Stimulated activated CD8-positive, alpha-beta memory T cell treated with anti-CD3 and anti-CD28 coated beads, Interleukin-2, amount 100 ng/mL, for 48 hours (primary cell): ENCODE measurements around the gene SLC38A3.

Experiments used
- DNase-seq, 2 donors: peaks; one replicate each; pipeline ENCODE4 v3.0.0-alpha.2; 2020; ENCODE audit warnings: low read depth in 2 of 2

The SLC38A3 gene

DNA sequence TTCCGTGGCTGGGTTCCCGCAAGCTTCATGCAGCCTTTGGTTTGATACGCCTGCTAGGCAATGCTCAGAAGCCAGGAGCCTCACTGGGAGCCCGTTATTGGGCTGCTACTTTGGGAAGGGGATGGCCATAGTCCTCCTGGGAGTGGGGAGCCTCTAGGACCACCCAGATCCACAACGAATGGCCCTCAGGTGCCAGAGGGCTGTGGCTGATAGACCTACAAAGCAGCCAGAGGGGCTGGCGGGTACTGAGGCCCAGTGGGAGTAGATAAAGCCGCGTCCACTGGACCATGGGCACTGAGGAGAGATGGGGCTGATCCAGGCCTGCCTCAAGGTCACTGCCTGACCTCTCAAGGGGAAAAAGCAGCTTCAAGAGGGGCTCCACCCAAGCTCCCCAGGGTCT is 12.9 kb upstream of the SLC38A3 start:
- DNase-seq: no peak

DNA sequence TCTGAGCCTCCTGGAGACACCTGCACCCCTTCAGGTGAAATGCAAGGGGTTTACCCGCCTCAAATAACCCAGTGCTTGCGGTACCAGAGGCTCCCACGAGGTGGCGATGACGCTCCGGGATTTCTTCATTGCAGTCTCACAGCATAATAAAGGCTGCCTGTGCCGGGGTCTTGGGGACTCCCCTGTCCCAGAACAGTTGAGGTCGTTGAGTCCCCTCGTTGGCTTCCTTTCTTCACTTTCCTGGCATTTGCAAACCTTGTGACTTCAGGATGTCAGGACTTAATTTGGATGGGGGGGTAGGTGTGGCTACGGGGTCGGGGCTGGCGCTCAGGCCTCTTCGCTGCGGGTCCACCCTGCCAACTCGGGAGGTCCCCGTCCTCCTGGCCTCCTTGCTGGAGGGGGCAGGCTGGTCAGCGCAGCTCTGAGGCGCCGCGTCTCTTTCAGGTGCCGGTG is 12.4 kb upstream of the SLC38A3 start:
- peak; percentile 76 to 82 for DNase-seq

DNA sequence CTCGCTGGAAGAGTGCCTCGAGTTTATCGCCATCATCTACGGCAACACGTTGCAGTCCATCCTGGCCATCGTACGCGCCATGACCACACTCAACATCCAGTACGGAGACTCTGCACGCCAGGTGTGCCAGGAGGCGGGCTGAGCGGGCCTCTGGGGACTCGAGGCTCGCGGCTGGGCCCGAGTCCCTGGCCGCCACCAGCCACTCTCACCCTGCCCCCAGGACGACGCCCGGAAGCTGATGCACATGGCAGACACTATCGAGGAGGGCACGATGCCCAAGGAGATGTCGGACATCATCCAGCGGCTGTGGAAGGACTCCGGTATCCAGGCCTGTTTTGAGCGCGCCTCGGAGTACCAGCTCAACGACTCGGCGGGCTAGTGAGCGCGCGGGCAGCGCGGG is 11.8 kb upstream of the SLC38A3 start:
- no peak for DNase-seq

DNA sequence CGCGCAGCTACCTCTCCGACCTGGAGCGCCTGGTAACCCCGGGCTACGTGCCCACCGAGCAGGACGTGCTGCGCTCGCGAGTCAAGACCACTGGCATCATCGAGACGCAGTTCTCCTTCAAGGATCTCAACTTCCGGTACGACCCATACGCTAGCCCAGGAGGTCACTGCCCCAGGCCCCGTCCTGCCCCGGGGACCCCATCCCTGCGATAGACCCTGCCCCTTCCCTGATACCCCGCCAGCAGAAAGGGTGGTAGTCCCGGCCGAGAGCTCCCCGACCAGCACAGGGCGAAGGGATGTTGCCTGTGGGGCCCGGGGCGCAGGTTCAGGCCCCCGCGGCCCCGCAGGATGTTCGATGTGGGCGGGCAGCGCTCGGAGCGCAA is 11.3 kb upstream of the SLC38A3 start:
- DNase-seq: no peak

DNA sequence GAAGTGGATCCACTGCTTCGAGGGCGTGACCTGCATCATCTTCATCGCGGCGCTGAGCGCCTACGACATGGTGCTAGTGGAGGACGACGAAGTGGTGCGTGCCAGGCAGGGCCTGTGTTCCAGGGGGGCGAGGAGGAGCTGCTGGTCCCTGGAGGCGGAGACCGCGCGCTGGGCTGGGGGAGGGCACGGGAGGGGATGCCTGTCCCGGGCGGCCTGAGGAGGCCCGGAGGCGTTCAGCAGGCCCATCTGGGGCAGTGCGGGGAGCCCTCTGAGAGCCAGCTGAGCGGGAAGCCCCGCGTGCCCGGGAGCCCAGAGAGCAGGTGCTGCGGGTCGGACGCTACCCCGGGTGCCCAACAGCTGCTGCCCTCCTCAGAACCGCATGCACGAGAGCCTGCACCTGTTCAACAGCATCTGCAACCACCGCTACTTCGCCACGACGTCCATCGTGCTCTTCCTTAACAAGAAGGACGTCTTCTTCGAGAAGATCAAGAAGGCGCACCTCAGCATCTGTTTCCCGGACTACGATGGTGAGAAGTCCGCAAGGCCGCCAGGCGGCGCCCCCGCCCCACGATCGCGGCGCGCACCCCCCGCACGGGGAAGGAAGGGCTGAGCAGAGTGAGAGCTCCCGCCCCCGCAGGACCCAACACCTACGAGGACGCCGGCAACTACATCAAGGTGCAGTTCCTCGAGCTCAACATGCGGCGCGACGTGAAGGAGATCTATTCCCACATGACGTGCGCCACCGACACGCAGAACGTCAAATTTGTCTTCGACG is 10.8 kb upstream of the SLC38A3 start:
- DNase-seq: peak; percentile 65 to 69

DNA sequence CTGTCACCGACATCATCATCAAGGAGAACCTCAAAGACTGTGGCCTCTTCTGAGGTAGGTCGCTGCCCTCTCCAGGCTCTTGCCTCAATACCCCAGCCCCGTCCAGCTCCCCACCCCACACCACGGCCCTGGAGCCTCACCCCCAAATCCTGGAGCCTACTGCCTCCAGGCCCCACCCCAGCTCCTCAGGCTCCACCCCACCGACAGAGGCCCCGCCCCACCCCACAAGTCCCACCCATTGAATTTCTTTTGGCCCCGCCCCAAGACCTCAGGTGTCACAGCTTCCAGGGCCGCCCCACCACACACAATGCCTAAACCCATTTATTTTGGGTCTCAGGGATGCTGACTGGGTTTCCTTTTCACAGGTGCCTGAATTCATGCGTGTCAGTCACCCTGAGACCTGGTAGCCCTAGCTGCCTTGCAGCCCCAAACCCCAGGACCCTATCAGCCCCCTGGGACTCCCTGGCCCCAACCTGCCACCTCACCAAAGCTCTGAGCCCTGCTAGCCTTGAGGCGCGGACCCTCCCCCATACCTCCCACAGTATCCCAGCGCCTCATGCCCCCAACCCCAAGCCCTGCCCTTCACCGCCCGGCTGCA is 10.1 kb upstream of the SLC38A3 start:
- DNase-seq: peak in 1 of 2 donors; percentile 24

DNA sequence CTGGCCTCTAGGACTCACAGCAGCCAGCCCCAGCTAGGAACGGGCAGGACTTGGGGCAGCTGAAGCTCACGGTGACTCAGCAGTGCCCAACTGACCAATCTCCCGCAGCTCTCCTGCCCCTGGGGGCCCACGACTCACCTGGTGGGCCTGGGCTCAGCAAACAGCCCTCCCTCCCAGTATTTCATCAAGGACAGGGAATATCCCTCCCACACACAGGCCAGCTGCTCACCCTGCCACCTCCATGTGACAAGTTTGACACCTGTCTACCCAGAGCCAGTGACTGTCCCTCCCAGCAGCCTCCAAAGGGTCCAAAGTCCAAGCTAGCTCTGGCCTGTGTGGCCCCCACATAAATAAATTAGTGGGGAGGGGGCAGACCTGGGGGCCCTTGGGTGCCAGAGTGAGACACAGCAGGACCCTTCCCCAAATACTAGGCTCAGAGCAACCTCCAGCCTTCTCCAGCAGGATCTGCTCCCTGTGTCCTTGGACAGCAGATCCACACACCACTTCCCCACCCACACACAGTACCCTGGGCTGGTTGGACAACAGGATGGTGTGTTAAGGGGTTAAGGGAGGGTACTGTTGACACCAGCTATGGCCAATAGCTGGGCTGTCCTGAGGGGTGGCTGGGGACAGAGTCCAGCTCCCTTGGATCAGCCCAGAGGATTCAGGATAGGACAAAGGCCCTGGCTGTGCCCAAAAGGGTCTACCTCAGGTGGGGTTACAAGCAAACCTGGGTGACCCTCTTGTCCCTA is 9.4 kb upstream of the SLC38A3 start:
- DNase-seq: no peak

DNA sequence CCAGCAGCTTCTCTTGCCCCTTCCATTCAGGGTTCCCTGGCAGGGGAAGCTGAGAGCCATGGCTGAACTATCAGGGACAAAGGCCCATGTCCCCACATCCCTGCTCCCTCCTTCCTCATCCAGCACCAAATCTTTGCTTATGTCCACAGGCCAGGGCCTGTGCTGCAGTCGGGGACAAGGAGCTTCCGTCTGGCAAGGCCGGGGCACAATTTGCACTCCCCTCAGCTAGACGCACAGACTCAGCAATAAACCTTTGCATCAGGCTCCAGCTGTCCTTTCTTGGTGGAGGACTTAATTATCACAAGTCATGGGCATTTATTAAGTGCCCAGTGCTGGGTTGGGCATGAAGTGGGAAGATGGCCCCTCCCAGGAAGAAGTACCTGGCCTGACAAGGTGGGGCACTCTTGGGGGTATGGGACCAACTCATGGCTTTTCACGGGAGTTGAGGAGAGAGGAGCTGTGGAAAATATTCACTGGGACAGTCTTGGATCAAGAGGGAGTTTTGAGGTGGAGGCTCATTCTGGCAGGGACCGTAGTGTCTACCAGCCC is 8.7 kb upstream of the SLC38A3 start:
- DNase-seq: no peak

DNA sequence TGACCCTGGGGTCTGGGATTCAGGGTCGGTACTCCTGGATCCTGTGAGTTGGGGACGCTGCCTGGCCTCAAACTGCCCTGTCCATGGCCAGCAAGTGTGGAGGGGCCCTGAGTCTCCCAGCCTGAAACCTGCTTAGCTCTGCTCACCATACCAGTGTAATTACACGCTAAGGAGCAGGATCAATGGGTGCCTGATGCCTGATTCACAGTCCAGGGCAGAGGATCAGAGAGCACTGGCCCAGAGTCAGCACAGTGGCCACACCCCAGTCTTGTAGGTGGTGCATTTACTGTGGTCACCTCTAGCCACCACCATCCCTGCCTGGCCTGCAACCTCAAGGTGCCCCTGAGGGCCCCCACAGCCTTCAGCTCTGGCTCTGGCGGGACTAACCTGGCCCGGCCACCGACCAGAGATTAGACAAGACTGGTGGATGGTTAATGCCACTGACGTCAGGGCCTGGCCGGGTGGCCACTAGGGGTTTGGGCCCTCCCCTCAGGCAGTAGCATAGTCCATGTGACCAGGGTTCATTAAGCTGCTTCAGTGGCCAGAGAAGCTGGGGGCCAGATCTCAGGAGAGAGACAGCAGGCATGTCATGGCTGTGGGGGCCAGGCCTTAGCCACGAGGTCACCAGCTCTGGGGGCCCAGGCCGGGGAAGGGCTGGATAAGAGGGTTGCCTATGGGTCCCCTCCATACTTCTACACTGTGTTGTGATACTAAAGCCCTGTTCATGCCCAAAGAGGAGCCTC is 3.3 kb upstream of the SLC38A3 start:
- no peak for DNase-seq

DNA sequence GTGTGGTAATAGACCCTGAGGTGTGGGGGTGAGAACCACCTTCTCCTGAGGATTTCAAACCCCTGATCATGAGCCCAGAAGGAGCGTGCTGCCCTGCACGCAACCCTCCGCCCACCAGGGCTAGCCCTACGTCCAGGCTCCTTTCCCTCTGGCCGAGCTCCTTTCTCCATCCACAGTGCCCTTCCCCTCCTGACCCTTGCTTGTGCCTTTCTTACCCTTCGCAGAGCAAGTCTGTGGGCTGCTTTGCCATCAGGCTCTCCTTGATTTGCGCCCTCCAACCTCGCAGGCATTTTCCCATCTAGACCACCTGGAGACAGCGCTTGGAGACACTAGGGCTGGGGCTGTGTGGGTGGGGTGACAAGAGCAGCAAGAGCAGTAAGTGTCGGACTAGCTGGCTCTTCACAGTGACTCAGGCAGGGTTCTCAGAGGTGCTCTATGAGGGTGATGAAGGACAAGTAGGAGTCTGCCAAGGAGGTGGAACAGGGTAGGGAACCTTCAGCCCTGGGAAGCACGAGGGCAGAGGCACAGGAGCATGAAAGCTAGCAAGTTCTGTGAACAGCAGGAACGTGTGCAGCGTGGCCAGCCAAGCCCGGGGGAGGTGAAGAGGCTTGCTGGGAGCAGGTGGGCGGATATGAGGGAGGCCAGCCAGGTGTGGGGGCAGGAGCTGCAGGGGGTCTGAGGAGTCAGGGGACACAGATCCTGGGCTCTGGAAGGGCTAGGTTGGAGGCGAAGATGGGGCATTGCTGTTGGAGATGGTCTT is 2.5 kb upstream of the SLC38A3 start:
- no peak for DNase-seq

DNA sequence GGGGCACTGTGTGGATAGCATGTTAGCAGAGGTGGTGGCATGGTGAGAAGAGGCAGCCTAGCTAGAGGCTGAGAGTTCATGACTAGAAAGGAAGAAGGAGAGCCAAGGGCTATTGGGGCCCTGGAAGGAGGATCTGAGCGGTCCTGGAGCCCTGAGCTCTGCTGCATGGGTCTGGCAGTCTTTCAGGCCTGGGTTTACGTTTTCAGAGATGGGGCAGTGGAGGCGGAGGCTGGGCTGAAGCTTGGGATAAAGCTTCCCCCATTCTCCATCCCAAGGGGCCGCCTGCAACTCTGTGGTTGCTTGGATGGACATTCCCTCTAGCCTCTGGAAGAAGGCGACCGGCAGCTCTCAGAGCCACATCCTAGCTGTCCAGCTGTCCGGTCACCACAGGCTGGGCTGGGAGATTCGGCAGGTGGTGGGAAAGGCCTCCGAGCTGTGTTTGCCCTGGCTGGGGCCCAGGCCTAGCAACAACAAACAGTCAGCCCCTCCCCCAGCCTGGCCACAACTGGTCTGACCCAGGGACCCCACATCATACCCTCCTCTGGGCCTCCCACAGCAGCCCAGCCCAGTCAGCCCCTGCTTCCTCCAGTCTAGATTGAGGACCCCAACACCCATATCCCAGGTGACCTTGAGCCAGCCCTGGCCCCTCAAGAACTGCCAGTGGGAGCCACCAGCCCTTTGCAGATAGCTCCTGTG is 1.8 kb upstream of the SLC38A3 start:
- no peak for DNase-seq

DNA sequence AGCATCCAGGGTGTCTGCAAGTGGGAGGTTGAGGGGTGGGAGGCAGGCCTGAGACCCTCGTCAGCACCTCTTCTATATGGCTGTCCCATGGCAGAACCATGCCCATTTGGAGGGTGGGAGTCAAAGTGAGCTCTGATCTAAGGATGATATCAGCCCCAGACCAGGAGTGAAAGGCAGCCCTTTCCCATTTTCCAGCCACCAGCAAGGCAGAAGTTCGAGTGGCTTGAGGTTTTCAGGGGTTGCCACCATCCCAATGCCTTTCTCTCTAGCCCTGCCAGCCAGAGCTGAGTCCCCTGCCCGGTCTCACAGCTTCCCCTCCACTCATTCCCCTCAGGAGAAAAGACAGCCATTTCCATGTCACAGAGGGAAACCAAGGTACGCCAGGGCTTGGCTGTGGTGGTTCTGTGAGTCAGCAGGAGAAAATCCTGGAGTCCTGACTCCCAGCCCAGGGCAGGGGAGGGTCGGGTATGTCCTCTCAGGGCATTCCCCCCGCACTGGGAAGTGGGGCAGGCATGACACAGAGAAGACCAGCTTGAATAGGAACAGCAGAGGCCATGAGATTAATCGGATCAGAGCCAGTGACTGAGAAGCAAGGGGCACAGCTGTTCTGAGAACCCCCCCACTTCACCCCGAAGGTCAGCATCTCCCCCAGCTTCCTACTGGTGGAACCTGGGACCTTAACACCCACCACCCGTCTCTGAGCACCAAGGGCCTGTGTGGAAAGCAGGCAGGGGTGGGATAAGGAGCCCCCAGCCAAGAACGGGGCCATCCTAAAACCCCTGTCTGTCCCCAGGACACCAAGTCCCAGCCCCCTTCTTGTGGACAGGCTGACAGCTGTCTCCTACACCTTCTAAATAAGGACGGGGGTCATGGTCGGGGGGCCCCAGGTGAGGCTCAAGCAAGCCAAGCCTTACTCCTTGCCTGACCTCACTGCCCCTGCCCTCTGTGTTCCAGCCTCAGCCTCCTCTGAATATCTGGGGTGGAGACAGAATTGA is 965 bp upstream of the SLC38A3 start:
- no peak for DNase-seq

DNA sequence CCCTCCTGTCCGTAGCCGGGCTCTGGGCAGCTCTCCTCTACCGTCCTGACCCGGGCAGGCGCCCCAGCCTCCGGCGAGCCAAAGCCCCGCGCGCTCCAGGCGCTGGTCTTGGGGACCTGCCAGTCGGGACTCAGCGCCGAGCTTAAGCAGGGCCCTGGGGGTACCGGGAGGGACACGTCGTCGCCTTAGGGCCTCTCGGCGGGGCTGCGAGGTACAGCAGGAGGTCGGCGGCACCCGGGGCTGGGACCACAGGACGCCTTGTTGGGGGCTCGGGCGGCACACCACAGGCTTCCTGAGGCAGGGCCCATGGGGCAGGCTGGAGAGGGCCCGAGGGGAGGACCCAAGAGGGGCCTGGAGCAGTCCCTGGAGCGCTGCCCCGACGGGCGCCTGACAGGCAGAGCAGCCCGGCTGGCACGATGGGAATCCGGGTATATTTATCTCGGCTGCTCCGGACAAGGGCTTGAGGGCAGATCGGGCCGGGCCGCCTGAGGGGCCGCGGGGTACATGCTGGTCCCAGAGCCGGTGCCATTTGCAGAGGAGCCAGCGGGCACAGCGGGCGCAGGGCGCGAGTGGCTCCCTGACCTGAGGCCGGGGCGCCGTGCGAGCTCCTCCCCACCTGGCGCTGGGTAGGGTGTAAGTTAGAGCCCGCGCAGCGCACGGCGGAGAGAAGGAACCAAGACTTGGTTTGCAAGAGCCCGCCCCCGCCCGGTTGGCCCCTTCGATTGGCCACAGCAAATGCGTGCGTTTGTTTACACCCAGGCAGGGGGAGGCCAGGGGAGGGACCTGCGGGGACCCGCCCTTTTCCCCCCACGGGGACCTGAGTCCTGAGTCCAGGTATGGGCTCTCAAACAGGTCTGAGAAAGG is 574 bp downstream of the SLC38A3 start:
- DNase-seq: peak in 1 of 2 donors; percentile 16

DNA sequence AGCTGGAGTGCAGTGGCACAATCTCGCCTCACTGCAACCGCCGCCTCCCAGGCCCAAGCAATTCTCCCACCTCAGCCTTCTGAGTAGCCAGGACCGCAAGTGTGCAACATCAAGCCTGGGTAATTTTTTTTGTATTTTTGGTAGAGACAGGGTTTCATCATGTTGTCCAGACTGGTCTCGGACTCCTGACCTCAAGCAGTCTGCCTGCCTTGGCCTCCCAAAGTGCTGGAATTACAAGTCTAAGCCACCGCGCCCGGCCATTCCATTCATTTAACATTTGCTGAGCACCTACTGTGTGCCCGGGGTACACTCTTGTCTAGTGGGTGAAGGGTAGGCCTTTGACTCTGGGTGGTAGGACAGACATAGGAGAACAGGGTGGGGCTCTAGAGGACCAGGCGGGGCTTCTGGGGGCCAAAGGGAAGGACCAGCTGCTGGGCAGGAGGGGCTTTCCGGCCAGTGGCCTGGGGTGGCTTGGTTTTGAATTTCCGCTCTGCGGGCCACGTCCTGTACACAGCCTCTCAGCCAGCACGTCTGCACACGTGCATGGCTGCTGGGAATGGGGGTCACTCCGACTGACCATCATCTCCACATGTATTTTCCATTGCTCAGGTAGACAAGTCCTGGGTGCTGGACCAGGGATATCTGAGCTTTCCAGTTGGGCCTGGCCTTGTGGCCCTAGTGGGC is 2.4 kb downstream of the SLC38A3 start:
- no peak for DNase-seq

DNA sequence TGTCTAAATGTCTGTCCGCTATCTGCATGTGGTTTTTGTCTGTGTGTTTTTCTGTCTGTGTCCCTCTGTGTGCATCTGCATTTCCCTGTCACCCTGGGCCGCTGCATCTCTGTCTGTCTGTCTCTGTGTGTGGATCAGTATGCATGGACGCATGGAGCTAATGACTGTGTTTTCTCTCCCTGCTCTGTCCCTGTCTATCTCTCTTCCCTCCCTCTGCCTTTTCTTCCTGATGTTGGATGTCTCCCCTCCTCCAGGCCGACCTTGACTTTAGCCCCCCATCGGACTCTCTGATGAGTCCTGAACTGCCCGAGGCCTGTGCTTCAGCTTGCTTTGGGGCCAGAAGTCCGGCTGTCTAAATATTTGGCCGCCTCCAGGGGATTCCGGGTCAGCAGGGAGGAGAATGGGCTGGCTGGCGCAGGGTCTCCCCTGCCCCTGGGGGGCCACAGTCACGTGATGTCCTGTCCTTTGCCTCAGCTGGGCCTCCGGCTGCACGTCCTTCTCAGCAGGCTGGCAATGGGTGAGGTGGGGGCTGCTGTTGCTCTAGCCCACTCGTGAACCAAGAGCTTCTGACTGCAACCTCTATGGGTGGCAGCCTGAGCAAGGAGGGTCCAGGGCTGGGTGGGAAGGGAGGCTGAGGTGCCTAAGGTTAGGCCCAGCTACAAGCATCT is 3.7 kb downstream of the SLC38A3 start:
- no peak for DNase-seq

DNA sequence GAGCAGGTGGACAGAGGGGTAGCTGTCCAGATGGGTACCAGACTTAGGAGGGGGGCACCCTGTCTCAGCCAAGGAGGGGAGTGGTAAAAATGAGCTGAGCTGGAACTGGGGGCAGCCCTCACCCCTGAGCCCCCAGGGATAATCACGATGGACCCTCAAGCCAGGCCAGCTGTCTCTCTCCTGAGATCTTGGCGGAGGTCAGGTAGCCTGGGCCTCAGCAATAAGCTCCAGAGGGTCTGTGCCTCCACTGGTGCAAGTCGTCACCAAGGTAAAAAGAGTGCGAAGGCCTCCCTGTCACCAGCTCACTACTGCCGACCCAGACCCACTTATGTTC is 5.1 kb downstream of the SLC38A3 start:
- DNase-seq: no peak
